Esophagus squamous epithelium (tissue), 5 donors: ENCODE measurements around the gene NNT. TPM values are rescaled to one million over a fixed set of nuclear protein-coding genes. Genes with fewer than 3 reads are reported as not detected.

Source experiments
- DNase-seq: peaks from one replicate; lab custom pipeline; 2025; lab: John Stamatoyannopoulos, UW
- H3K27ac ChIP-seq, 4 donors: fragments of 200-600 bp; sonication (generic); one replicate each; pipeline ENCODE4 v1.5.1; 2016 to 2019; ENCODE audit warnings: mild to moderate bottlenecking in 1 of 4
- H3K27me3 ChIP-seq, 4 donors: fragments of 200-600 bp; sonication (generic); 1 replicate in 3 of 4; 2 replicates in 1 of 4; pipeline versions ENCODE4 v1.5.1 to v1.6.0; 2017 to 2021; ENCODE audit warnings: antibody characterized with exemption in 1 of 4
- H3K36me3 ChIP-seq, 3 donors: fragments of 200-600 bp; sonication (generic); one replicate each; pipeline ENCODE4 v1.5.1; 2016 to 2019
- H3K4me1 ChIP-seq, 3 donors: fragments of 200-600 bp; sonication (generic); one replicate each; pipeline ENCODE4 v1.5.1; 2017 to 2019
- H3K4me3 ChIP-seq, 4 donors: fragments of 200-600 bp; sonication (generic); 1 replicate in 3 of 4; 2 replicates in 1 of 4; pipeline ENCODE4 v1.5.1; 2016 to 2019; ENCODE audit warnings: mild to moderate bottlenecking in 2 of 4, moderate library complexity in 1 of 4
- H3K9me3 ChIP-seq, 3 donors: fragments of 200-600 bp; sonication (generic); one replicate each; pipeline ENCODE4 v1.5.1; 2016 to 2019
- POLR2A ChIP-seq, 4 donors: fragments of 450-650 bp; IDR thresholded peaks; one replicate each; pipeline ENCODE4 v1.6.1; 2017; ENCODE audit warnings: antibody characterized with exemption in 4 of 4, mild to moderate bottlenecking in 4 of 4, moderate library complexity in 3 of 4
- WGBS, 2 donors: methylation state at CpG; one replicate each; pipeline ENCODE4 v1.1.5; 2018; 5-methylcytosine and 5-hydroxymethylcytosine counted together
- intact Hi-C: fragments of 100-400 bp; cut with DNase I; formaldehyde crosslinking; loops from one replicate; pipeline ENCODE4 v1.15.0; 2022
- total RNA-seq, 4 donors: library from RNA; depleted of rRNA; stranded (reverse); fragments of >200 nt; gene quantifications; one replicate each; pipeline ENCODE4 v1.1.0, GENCODE V29; 2016
- TF ChIP-seq, protein P1 (sequence below), 6 experiments: fragments of 450-650 bp in 4 of 6; fragments of 200-600 bp in 2 of 6; sonication (generic) in 2 of 6; IDR thresholded peaks; one replicate each; pipeline ENCODE4 v1.5.1; 2016 to 2019; ENCODE audit warnings: antibody characterized with exemption in 6 of 6, mild to moderate bottlenecking in 4 of 6, moderate library complexity in 4 of 6
- donor health status: DM: yes; HTN: yes; CAD: no.

The NNT gene
- total RNA-seq, 4 donors from 2014 or later, result 16.0 to 35.1 (median 29.1) TPM

- WGBS, 2 donors, result 30 to 46% methylated on average over 3 of the region's 3 CpGs
- DNase-seq, result no peak
- TF ChIP-seq, protein P1, sequence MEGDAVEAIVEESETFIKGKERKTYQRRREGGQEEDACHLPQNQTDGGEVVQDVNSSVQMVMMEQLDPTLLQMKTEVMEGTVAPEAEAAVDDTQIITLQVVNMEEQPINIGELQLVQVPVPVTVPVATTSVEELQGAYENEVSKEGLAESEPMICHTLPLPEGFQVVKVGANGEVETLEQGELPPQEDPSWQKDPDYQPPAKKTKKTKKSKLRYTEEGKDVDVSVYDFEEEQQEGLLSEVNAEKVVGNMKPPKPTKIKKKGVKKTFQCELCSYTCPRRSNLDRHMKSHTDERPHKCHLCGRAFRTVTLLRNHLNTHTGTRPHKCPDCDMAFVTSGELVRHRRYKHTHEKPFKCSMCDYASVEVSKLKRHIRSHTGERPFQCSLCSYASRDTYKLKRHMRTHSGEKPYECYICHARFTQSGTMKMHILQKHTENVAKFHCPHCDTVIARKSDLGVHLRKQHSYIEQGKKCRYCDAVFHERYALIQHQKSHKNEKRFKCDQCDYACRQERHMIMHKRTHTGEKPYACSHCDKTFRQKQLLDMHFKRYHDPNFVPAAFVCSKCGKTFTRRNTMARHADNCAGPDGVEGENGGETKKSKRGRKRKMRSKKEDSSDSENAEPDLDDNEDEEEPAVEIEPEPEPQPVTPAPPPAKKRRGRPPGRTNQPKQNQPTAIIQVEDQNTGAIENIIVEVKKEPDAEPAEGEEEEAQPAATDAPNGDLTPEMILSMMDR (IDR thresholded peaks at IDR 0.05), result no peak
- TF ChIP-seq POLR2A (IDR thresholded peaks at IDR 0.05), result no peak
- no peaks in the 10 kb centered on the region for H3K27me3 ChIP-seq
- H3K36me3 ChIP-seq, result peaks cover 0 to 26% (median 5%) of the 10 kb centered on the region in 3 donors
- H3K4me3 ChIP-seq, result no peak overlapping the region
- no peaks in the 10 kb centered on the region for H3K9me3 ChIP-seq
- no peak overlapping the region for H3K27ac ChIP-seq
- intact Hi-C loops, result no loop called here
- peaks cover 0 to 31% (median 17%) of the 10 kb centered on the region in 3 donors for H3K4me1 ChIP-seq
Observed at GRCh38 chr5:43606351-43606750, 3.4 kb downstream of the NNT start.

- H3K36me3 ChIP-seq, result peaks cover 3 to 46% (median 5%) of the 10 kb centered on the region in 3 donors
Observed at GRCh38 chr5:43608406-43608805, 5.4 kb downstream of the NNT start.

DNA sequence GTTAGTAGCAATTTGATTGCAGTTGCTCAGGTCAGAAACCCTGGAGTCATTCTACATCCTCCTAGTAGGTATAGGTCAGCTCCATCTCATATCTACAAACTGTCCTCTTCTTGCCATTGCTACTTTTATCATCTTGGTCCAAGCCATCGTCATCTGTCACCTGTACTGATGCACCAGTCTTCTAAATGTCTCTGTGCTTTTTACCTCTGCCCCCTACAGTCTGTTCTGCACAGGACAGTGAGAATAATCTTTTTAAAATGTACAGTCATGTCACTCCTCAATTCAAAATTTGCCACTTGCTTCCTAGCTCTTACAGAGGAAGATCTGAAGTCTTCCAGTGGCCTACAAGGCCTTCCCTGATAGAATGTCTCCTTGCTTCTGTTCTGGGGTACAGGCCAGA is 6.8 kb downstream of the NNT start:
- Histone ChIP-seq H3K9me3 (no peaks in the 10 kb centered on the region), H3K4me1 (peaks cover 0 to 2% (median 1%) of the 10 kb centered on the region in 3 donors), H3K27me3 (no peaks in the 10 kb centered on the region), H3K27ac (no peak overlapping the region), H3K4me3 (no peak overlapping the region), H3K36me3 (peaks cover 3 to 59% (median 5%) of the 10 kb centered on the region in 3 donors)
- WGBS, 2 donors, result 75 to 85% methylated on average over 1 of the region's 1 CpG
- TF ChIP-seq, protein P1 (IDR thresholded peaks at IDR 0.05), result no peak
- no peak for TF ChIP-seq POLR2A (IDR thresholded peaks at IDR 0.05)
- intact Hi-C loops, result no loop called here
- no peak for DNase-seq

More at GRCh38 chr5:43608406-43608805, 5.4 kb downstream of the NNT start:
- no peaks in the 10 kb centered on the region for H3K27me3 ChIP-seq
- H3K4me1 ChIP-seq, result peaks cover 0 to 15% (median 10%) of the 10 kb centered on the region in 3 donors
- H3K4me3 ChIP-seq, result no peak overlapping the region
- intact Hi-C loops, result no loop called here
- whole genome bisulfite sequencing, 2 donors, result 100% methylated on average over 1 of the region's 1 CpG
- DNase-seq, result no peak
- no peaks in the 10 kb centered on the region for H3K9me3 ChIP-seq
- TF ChIP-seq POLR2A (IDR thresholded peaks at IDR 0.05), result no peak
- TF ChIP-seq, protein P1 (IDR thresholded peaks at IDR 0.05), result no peak
- no peak overlapping the region for H3K27ac ChIP-seq

GRCh38 chr5:43613370-43613769 is 10.4 kb downstream of the NNT start:
- peaks cover 3 to 86% (median 5%) of the 10 kb centered on the region in 3 donors for H3K36me3 ChIP-seq
- DNase-seq, result no peak
- no peaks in the 10 kb centered on the region for H3K27me3 ChIP-seq
- no peaks in the 10 kb centered on the region for H3K9me3 ChIP-seq
- no peaks in the 10 kb centered on the region for H3K4me1 ChIP-seq
- no peak overlapping the region for H3K27ac ChIP-seq
- WGBS, 2 donors, result 91 to 94% methylated on average over 4 of the region's 4 CpGs
- TF ChIP-seq, protein P1 (IDR thresholded peaks at IDR 0.05), result no peak
- no peak for TF ChIP-seq POLR2A (IDR thresholded peaks at IDR 0.05)
- H3K4me3 ChIP-seq, result no peak overlapping the region
- intact Hi-C loops, result no loop called here

DNA sequence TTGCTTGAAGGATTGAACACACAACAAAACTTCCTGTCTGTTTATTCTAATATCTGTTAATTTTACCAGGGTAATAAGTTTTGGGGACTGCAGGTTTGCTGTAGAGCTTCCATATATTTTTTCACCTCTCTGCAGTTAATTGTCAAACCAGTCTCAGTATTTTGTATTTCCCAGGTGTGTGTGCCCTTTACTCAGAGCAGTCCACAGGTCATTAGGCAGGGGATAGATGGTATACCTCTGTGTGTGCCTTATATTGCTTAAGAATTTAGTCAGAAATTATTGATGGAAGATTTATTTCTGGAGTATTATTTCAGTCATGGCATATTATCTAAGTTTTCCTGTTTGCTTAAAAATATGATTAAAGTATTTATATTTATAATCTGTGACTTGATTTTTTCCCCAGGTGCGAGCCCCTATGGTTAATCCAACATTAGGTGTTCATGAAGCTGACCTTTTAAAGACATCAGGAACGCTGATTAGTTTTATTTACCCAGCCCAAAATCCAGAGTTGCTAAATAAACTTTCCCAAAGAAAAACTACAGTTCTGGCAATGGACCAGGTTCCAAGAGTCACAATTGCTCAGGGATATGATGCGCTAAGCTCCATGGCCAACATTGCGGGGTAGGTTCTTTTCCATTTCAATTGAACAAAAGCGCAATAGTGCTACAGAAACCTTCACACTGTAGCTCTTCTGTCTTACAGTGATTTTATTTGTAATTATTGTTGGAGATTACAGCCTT is 12.6 kb downstream of the NNT start:
- intact Hi-C loops, result no loop called here
- WGBS, 2 donors, result 92 to 94% methylated on average over 5 of the region's 5 CpGs
- H3K4me1 ChIP-seq, result peaks cover 0 to 12% (median 2%) of the 10 kb centered on the region in 3 donors

More for the DNA sequence above, 12.6 kb downstream of the NNT start:
- Histone ChIP-seq H3K4me3 (no peak overlapping the region), H3K27me3 (no peaks in the 10 kb centered on the region), H3K9me3 (no peaks in the 10 kb centered on the region), H3K36me3 (peaks cover under 1 to 79% (median 3%) of the 10 kb centered on the region in 3 donors), H3K27ac (no peak overlapping the region)
- DNase-seq, result no peak
- TF ChIP-seq, protein P1 (IDR thresholded peaks at IDR 0.05), result no peak
- no peak for TF ChIP-seq POLR2A (IDR thresholded peaks at IDR 0.05)
